Testis (tissue), 2 donors: ENCODE results near the gene ENTHD1.

Source experiments
- CTCF ChIP-seq, 3 experiments: fragments of 450-650 bp in 2 of 3; fragments of 200-600 bp in 1 of 3; sonication (generic) in 1 of 3; IDR thresholded peaks; one replicate each; pipeline ENCODE4 v1.5.1; 2016 to 2019; ENCODE audit warnings: antibody characterized with exemption in 3 of 3, mild to moderate bottlenecking in 2 of 3, moderate library complexity in 1 of 3
- POLR2A ChIP-seq: fragments of 450-650 bp; IDR thresholded peaks from one replicate; pipeline ENCODE4 v1.6.1; 2017; ENCODE audit warnings: antibody characterized with exemption, mild to moderate bottlenecking, moderate library complexity

- TF ChIP-seq CTCF (IDR thresholded peaks at IDR 0.05) (no peak), POLR2A (no peak)
Measured at GRCh38 chr22:39716534-39716933, 177.0 kb downstream of the ENTHD1 start.
